HG02943 (cell line): ENCODE results near the gene SAMD1.
A peak's percentile ranks its signal among the peaks of the same experiment; 100 is the strongest.

Source experiments
- ATAC-seq: cut with Tn5 transposase; IDR thresholded peaks from one replicate; pipeline ENCODE4 v1.9.1; 2021; ENCODE audit warnings: mild to moderate bottlenecking, low read depth, moderate library complexity; ENCODE audit not compliant: unreplicated experiment

SAMD1 gene

GRCh38 chr19:14090509-14091080 is at the start of gene SAMD1:
Gene SAMD1 (minus strand): TSS chr19:14090751.
- no peak for ATAC-seq

- no peak for ATAC-seq
Measured at GRCh38 chr19:14139944-14140343, 49.4 kb upstream of the SAMD1 start.

- no peak for ATAC-seq
Measured at GRCh38 chr19:14138576-14139265, 48.2 kb upstream of the SAMD1 start.

- peak; percentile 74 for ATAC-seq
Measured at GRCh38 chr19:14136509-14137281, 46.1 kb upstream of the SAMD1 start, which contains the start of gene ASF1B. Gene ASF1B (minus strand): TSS chr19:14136589. CDS start chr19:14136456, 133 bp downstream.

- no peak for ATAC-seq
Measured at GRCh38 chr19:14135985-14136508, 45.5 kb upstream of the SAMD1 start.

- ATAC-seq: no peak
Measured at GRCh38 chr19:14135355-14135754, 44.8 kb upstream of the SAMD1 start.

- ATAC-seq: no peak
Measured at GRCh38 chr19:14127929-14128509, 37.5 kb upstream of the SAMD1 start.

GRCh38 chr19:14127176-14127575 is 36.6 kb upstream of the SAMD1 start:
- no peak for ATAC-seq

GRCh38 chr19:14122924-14123323 is 32.4 kb upstream of the SAMD1 start:
- ATAC-seq: no peak

GRCh38 chr19:14120497-14120780 is 29.9 kb upstream of the SAMD1 start:
- no peak for ATAC-seq

- ATAC-seq: no peak
Measured at GRCh38 chr19:14119644-14120496, 29.3 kb upstream of the SAMD1 start.

GRCh38 chr19:14119146-14119545 is 28.6 kb upstream of the SAMD1 start:
- no peak for ATAC-seq

- peak; percentile 24 for ATAC-seq
Measured at GRCh38 chr19:14118165-14119051, 27.9 kb upstream of the SAMD1 start.

GRCh38 chr19:14117668-14118164 is 27.2 kb upstream of the SAMD1 start, which contains the start of gene PRKACA:
Gene PRKACA (minus strand): TSS chr19:14117762. CDS start chr19:14117547, 215 bp downstream.
- ATAC-seq: peak; percentile 84

GRCh38 chr19:14116918-14117578 is 26.5 kb upstream of the SAMD1 start:
- ATAC-seq: peak; percentile 3

GRCh38 chr19:14116525-14116917 is 26.0 kb upstream of the SAMD1 start:
- no peak for ATAC-seq

GRCh38 chr19:14115756-14116155 is 25.2 kb upstream of the SAMD1 start:
- ATAC-seq: no peak

GRCh38 chr19:14114854-14115253 is 24.3 kb upstream of the SAMD1 start:
- no peak for ATAC-seq
